ENCODE data around the gene EPYC.

GRCh38 chr12:90963946-90964345 is 40.8 kb downstream of the EPYC start:
- TF ChIP-seq, protein P1, sequence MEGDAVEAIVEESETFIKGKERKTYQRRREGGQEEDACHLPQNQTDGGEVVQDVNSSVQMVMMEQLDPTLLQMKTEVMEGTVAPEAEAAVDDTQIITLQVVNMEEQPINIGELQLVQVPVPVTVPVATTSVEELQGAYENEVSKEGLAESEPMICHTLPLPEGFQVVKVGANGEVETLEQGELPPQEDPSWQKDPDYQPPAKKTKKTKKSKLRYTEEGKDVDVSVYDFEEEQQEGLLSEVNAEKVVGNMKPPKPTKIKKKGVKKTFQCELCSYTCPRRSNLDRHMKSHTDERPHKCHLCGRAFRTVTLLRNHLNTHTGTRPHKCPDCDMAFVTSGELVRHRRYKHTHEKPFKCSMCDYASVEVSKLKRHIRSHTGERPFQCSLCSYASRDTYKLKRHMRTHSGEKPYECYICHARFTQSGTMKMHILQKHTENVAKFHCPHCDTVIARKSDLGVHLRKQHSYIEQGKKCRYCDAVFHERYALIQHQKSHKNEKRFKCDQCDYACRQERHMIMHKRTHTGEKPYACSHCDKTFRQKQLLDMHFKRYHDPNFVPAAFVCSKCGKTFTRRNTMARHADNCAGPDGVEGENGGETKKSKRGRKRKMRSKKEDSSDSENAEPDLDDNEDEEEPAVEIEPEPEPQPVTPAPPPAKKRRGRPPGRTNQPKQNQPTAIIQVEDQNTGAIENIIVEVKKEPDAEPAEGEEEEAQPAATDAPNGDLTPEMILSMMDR (IDR thresholded peaks at IDR 0.05): no peak
- no peak for TF ChIP-seq EP300 (IDR thresholded peaks at IDR 0.05)
- TF ChIP-seq POLR2AphosphoS5 (IDR thresholded peaks at IDR 0.05): no peak
- no peak for TF ChIP-seq POLR2A (IDR thresholded peaks at IDR 0.05)

Measured in gastroesophageal sphincter (tissue), 3 donors.